Spinal cord (tissue), 10 donors: Measurements from ENCODE around the gene RIPOR3. TPM values are rescaled to one million over a fixed set of nuclear protein-coding genes. Genes with fewer than 3 reads are reported as not detected.

Experiments used
- DNase-seq, 6 donors: peaks; one replicate each; pipeline versions ENCODE4 v3.0.0 to v3.0.0-alpha.2; 2013 to 2015; ENCODE audit warnings: low spot score in 6 of 6, low read depth in 4 of 6
- H3K27ac ChIP-seq: one replicate; pipeline ENCODE4 v1.5.1; 2013; ENCODE audit warnings: low read depth, low read length, control low read depth
- H3K27me3 ChIP-seq: one replicate; pipeline ENCODE4 v1.6.1; 2013; ENCODE audit warnings: low read length; ENCODE audit not compliant: control insufficient read depth, insufficient read depth
- H3K36me3 ChIP-seq: one replicate; pipeline ENCODE4 v1.6.1; 2013; ENCODE audit warnings: low read length; ENCODE audit not compliant: control insufficient read depth, insufficient read depth
- H3K4me1 ChIP-seq: one replicate; pipeline ENCODE4 v1.6.1; 2013; ENCODE audit warnings: low read length; ENCODE audit not compliant: control insufficient read depth, insufficient read depth
- H3K4me3 ChIP-seq: one replicate; pipeline ENCODE4 v1.5.1; 2013; ENCODE audit warnings: low read depth, low read length, control low read depth
- H3K9me3 ChIP-seq: one replicate; pipeline ENCODE4 v1.6.1; 2013; ENCODE audit warnings: low read length; ENCODE audit not compliant: control insufficient read depth, insufficient read depth
- WGBS: methylation state at CpG from one replicate; pipeline ENCODE4 v1.1.5; 2013; ENCODE audit warnings: missing lambda C conversion rate; ENCODE audit not compliant: insufficient coverage; 5-methylcytosine and 5-hydroxymethylcytosine counted together
- polyA plus RNA-seq, 2 donors: library from polyadenylated mRNA; unstranded; fragments of 120-200 nt; gene quantifications; one replicate each; pipeline ENCODE4 v1.2.1, GENCODE V29; 2013; ENCODE audit not compliant: insufficient read length in 2 of 2
- total RNA-seq, 2 donors: library from RNA; depleted of rRNA in 1 of 2; stranded (reverse); fragments of 120-200 nt in 1 of 2; fragments of >200 nt in 1 of 2; gene quantifications; one replicate each; pipeline versions ENCODE4 v1.2.3 to v1.2.4, GENCODE V29; 2013 to 2014
- donor health status: healthy.

RIPOR3 gene
- total and polyA plus RNA-seq, 4 donors = 2.7 to 9.3 (median 7.0) TPM

DNA sequence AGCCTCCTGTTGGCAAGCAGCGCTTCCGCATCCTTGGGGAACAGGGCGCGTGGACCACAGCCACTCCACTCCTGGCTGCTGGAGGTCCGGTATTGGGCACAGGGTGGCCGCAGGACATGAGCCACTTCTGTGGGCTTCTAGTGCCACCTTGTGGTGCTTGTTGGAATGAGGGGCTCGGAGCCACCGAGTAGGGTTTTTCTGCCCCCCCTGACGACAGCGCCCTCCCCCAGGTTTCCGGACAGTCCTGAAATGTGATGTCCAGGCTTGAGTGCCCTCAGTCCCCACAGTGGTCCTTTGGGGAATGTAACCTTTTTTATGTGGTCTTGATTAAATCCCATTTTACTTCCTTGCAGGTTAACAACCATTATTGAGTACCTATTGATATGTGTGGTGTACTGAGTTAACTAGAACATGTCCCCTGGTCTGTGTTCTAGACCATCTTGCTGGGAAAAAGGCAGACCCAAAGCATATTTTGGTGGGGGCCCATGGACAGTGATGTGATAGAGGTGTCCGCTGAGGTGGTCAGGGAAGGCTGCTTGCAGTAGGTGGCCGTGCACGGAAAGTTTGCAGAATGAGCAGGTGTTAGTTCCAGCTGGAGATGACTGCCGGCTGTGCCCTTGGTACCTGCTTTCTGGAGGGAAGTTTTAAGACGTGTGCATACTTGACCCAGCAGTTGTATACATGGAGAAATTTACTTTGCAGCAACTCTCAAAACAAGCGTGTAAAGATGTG, 111.2 kb downstream of the RIPOR3 start:
- 58% methylated on average over 14 of the region's 17 CpGs for WGBS
- DNase-seq = peak in 2 of 6 donors; percentile 64 to 72
- Histone ChIP-seq H3K4me1 (peaks cover 14% of the 10 kb centered on the region), H3K4me3 (no peak overlapping the region), H3K9me3 (no peaks in the 10 kb centered on the region), H3K36me3 (peaks cover 74% of the 10 kb centered on the region), H3K27me3 (no peaks in the 10 kb centered on the region), H3K27ac (no peak overlapping the region)

DNA sequence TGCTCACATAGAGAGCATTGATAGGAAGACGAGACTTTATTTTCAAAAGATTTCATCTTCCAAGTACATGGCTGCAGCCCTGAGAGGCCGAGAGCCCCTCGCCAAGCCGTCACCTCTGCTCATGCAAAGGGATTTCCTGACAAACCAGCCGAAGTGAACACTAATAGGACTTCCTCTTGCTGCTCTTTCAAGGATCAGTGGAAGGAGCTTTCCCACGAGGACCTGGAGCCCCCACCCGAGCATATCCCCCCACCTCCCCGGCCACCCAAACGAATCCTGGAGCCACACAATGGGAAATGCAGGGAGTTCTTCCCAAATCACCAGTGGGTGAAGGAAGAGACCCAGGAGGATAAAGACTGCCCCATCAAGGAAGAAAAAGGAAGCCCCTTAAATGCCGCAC, 111.8 kb downstream of the RIPOR3 start:
- Histone ChIP-seq H3K36me3 (peaks cover 80% of the 10 kb centered on the region), H3K4me1 (peaks cover 14% of the 10 kb centered on the region), H3K27me3 (no peaks in the 10 kb centered on the region), H3K9me3 (no peaks in the 10 kb centered on the region), H3K4me3 (no peak overlapping the region), H3K27ac (no peak overlapping the region)
- no peak for DNase-seq
- 92% methylated on average over 6 of the region's 10 CpGs for WGBS

DNA sequence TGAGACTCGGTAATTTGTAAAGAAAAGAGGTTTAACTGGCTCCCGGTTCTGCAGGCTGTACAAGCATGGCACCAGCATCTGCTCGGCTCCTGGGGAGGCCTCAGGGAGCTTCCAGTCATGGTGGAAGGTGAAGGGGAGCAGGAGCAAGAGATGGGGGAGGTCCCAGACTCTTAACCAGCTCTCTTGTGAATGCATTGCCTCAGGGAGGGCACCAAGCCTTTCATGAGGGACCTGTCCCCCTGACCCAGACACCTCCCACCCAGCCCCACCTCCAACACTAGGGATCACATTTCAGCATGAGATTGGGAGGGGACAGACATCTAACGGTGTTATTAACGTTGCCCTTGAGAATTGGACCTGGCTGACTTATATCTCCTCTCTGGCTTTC, 112.6 kb downstream of the RIPOR3 start:
- peaks cover 18% of the 10 kb centered on the region for H3K4me1 ChIP-seq
- H3K4me3 ChIP-seq = no peak overlapping the region
- peaks cover 81% of the 10 kb centered on the region for H3K36me3 ChIP-seq
- no peaks in the 10 kb centered on the region for H3K27me3 ChIP-seq
- 86% methylated on average over 5 of the region's 5 CpGs for WGBS
- H3K9me3 ChIP-seq = no peaks in the 10 kb centered on the region
- DNase-seq = no peak
- H3K27ac ChIP-seq = no peak overlapping the region

DNA sequence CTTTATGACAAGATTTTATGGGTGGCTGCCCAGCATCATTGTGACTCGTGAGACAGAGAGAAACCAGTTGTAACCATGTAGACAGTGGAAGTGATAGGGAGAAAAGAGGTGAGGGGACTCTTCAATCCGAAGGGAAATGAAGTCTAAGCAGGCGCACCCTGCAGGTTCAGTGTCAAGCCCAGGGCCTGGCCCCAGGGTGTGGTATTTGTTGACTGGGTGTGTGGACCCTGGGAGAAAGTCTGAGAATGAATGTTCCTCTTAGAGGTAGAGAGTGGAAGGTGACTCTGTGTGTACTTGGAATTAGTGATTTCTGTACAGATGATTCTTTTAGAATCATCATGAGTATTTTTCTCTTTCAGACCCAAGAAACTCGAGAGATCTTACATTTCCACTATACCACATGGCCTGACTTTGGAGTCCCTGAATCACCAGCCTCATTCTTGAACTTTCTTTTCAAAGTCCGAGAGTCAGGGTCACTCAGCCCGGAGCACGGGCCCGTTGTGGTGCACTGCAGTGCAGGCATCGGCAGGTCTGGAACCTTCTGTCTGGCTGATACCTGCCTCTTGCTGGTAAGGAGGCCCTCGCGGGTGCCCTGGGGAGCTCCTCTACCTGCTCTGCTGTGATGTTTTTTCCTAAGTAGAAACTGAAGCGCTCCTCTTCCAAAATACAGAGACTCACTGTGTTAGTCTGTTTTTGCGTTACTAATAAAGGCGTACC, 113.1 kb downstream of the RIPOR3 start:
- peaks cover 76% of the 10 kb centered on the region for H3K36me3 ChIP-seq
- H3K27me3 ChIP-seq = no peaks in the 10 kb centered on the region
- H3K27ac ChIP-seq = no peak overlapping the region
- no peak for DNase-seq
- peaks cover 24% of the 10 kb centered on the region for H3K4me1 ChIP-seq
- no peak overlapping the region for H3K4me3 ChIP-seq
- no peaks in the 10 kb centered on the region for H3K9me3 ChIP-seq
- 97% methylated on average over 12 of the region's 14 CpGs for WGBS

DNA sequence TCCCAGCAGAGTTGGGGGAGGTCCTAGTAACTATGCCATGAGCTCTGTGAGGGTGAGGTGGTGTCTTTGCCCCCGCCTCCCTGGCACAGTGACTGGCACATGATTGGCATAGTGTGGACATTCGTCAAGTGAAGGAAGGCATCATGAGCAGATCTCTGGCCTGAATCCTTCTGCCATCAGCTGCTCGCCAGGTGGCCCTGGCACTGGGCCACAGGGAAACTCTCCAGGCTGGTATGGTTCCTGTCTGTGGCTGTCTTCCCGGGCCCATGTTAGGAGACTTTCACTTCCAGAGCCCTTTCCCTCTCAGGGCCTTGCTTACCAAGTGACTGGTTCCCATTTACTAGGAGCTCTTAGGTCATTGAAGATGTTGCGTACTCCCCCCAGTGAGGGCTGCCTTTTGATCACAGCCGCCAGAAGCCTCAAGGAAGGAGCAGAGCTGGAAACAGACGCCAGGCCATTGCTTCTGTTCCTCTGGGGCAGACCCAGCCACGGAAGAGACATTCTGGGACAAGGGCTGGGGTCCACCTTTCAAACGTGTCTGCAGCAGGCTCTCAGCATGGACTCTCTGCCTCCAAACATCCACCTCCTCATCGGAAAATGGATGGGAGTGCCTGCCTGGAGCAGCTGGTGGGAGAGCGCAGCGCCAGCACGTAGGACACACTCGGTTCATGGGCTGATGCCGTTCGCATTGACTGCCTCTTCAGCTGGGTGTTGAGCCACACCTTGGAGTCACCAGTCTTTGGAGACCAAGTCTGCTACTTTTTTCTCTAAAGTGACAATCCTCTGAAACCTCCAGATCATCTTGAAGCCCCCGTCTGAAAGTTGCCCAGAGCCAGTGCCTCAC, 113.9 kb downstream of the RIPOR3 start:
- no peaks in the 10 kb centered on the region for H3K9me3 ChIP-seq
- H3K27ac ChIP-seq = no peak overlapping the region

DNA sequence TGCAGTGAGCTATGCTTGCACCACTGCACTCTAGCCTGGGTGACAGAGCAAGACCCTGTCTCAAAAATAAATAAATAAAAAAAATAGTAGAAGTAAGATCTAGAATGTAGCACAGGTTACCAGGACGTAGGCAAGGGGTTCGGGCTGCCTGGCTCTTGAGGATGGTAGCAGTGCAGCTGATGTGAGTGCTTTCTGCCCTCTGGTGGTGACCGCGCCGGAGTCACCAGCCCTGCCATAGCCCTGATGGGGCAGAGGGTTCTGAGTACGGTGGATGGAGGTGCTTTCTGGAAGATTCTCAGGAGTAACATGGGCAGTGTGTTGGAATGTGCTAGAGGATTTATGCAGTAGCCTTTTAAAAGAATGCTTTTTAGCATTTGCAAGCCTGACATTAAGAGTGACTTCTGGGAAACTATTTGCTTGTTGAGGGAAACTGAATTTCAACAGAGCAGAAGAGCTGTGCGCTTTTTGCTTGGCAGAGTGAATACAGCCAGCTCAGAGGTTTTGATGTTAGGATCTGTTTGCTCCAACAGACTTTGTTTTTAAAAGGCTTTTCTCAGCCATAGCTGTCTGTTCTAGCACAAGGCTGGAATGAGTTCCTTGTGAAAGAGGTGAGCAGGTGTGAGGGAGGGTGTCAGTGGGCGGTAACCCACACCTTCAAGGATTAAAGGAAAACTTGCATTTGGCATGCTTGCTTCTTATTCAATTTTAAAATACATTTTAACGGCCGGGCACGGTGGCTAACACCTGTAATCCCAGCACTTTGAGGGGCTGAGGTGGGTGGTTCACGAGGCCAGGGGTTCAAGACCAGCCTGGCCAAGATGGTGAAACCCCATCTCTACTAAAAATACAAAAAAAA, 115.2 kb downstream of the RIPOR3 start:
- DNase-seq = peak in 2 of 6 donors; percentile 68 to 78
- Histone ChIP-seq H3K36me3 (peaks cover 58% of the 10 kb centered on the region), H3K9me3 (no peaks in the 10 kb centered on the region), H3K4me1 (peaks cover 33% of the 10 kb centered on the region), H3K27ac (no peak overlapping the region), H3K27me3 (no peaks in the 10 kb centered on the region), H3K4me3 (no peak overlapping the region)
- 44% methylated on average over 8 of the region's 12 CpGs for WGBS

More for the DNA sequence above, 113.9 kb downstream of the RIPOR3 start:
- H3K36me3 ChIP-seq = peaks cover 68% of the 10 kb centered on the region
- no peak overlapping the region for H3K4me3 ChIP-seq
- WGBS = 57% methylated on average over 17 of the region's 17 CpGs
- peaks cover 32% of the 10 kb centered on the region for H3K4me1 ChIP-seq
- no peaks in the 10 kb centered on the region for H3K27me3 ChIP-seq
- DNase-seq = peak in 2 of 6 donors; percentile 79 to 92

DNA sequence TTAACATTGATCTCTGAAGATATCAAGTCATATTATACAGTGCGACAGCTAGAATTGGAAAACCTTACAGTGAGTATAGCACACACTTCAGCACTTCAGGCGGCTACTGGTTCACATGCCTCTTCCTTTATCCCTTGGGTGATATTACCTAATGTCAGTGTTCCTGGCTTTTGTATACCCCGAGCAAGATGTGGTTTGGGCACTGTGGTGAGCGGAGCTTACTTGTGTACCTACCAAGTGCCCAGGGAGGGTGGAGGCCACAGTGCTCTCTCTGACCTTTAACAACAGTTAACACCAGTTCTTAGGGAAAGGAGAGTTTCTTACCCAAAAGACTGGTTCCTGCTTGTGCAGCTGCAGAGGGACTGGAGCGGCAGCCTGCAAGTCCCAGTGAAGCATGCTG, 116.8 kb downstream of the RIPOR3 start:
- no peak for DNase-seq
- Histone ChIP-seq H3K4me1 (peaks cover 36% of the 10 kb centered on the region), H3K9me3 (no peaks in the 10 kb centered on the region), H3K36me3 (peaks cover 48% of the 10 kb centered on the region), H3K27ac (no peak overlapping the region), H3K4me3 (no peak overlapping the region), H3K27me3 (no peaks in the 10 kb centered on the region)
- 100% methylated on average over 1 of the region's 5 CpGs for WGBS

DNA sequence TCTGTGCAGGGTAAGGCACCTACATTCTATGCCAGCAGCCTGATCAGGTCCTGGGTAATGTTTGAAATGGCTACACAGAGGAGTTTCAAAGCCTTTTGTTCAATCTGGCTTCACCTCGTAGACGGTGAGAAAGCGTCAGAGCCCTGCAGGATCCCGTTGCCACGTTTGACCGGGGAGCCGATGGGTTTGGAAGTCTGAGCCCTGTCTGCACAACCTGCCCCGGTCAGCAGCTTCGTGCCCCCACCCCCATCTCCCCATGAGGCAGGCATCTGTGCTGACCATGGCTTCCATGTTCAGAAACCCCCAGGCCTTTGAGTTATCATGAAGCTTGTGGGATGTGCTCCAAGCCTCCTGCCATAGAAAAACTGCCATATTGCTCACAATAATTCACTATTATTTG, 117.2 kb downstream of the RIPOR3 start:
- Histone ChIP-seq H3K27me3 (no peaks in the 10 kb centered on the region), H3K27ac (no peak overlapping the region), H3K9me3 (no peaks in the 10 kb centered on the region), H3K36me3 (peaks cover 48% of the 10 kb centered on the region), H3K4me3 (no peak overlapping the region), H3K4me1 (peaks cover 36% of the 10 kb centered on the region)
- WGBS = 71% methylated on average over 9 of the region's 9 CpGs
- no peak for DNase-seq
